ENCODE results near the gene MYRF. TPM values are rescaled to one million over a fixed set of nuclear protein-coding genes. Genes with fewer than 3 reads are reported as not detected.

MYRF gene
- total and polyA plus RNA-seq, 2 donors (not counting 1 experiment from before 2014, with no cell fraction given) = 0.27 to 0.34 TPM

- no peak for DNase-seq
- Histone ChIP-seq H3K4me1 (ENCODE audit: control insufficient read depth in 2 of 2, insufficient read depth in 2 of 2, low read length in 2 of 2) (peaks cover 0 to 4% of the 10 kb centered on the region in 2 donors), H2AFZ (ENCODE audit: insufficient read depth, low read depth, low read length, poor library complexity, severe bottlenecking) (no peak overlapping the region), H3K36me3 (replicated peaks in 1 of 2; ENCODE audit: control extremely low read depth in 1 of 2, control insufficient read depth in 1 of 2, extremely low read depth in 1 of 2, insufficient read depth in 2 of 2, low read length in 1 of 2) (no peaks in the 10 kb centered on the region), H3K79me2 (ENCODE audit: control insufficient read depth, insufficient read depth, low read length) (no peaks in the 10 kb centered on the region), H3K27ac (ENCODE audit: low read length in 2 of 2) (no peak overlapping the region), H3K27me3 (replicated peaks in 1 of 4; ENCODE audit: control extremely low read depth in 1 of 4, control insufficient read depth in 3 of 4, insufficient read depth in 4 of 4, low read length in 3 of 4) (no peaks in the 10 kb centered on the region), H3K9me3 (ENCODE audit: control extremely low read depth in 1 of 3, control insufficient read depth in 2 of 3, insufficient read depth in 1 of 3, low read length in 2 of 3) (no peaks in the 10 kb centered on the region), H4K20me1 (ENCODE audit: control insufficient read depth, insufficient read depth, low read length, poor library complexity, severe bottlenecking) (no peaks in the 10 kb centered on the region), H3K4me3 (ENCODE audit: control extremely low read depth in 1 of 5, extremely low read depth in 1 of 5, insufficient read depth in 1 of 5, low read depth in 2 of 5, low read length in 4 of 5) (no peak overlapping the region), H3K4me2 (replicated peaks; ENCODE audit: low read depth, low read length, poor library complexity, severe bottlenecking) (no peak overlapping the region), H3K9ac (ENCODE audit: low read length) (no peak overlapping the region)
- intact Hi-C loops (cut with micrococcal nuclease) = no loop called here
- Mint-ChIP-seq H3K4me3 (no peak overlapping the region), H3K9me3 (ENCODE audit: insufficient read depth) (no peaks in the 10 kb centered on the region), H3K27me3 (no peaks in the 10 kb centered on the region), H3K4me1 (no peaks in the 10 kb centered on the region), H3K27ac (no peak overlapping the region)
- WGBS (ENCODE audit: insufficient coverage) = 95% methylated on average over 27 of the region's 33 CpGs
- ChIA-PET CTCF (no interaction called here), POLR2A (no interaction called here)
- TF ChIP-seq CTCF (IDR thresholded peaks at IDR 0.05) = no peak
- no peak for TF ChIP-seq EZH2 (IDR thresholded peaks at IDR 0.05; ENCODE audit: borderline replicate concordance, insufficient read depth, low read depth, low read length, poor library complexity, severe bottlenecking)
- ATAC-seq (ENCODE audit: low read depth) = no peak
Observed at GRCh38 chr11:61769169-61769920, 16.9 kb downstream of the MYRF start.

DNA sequence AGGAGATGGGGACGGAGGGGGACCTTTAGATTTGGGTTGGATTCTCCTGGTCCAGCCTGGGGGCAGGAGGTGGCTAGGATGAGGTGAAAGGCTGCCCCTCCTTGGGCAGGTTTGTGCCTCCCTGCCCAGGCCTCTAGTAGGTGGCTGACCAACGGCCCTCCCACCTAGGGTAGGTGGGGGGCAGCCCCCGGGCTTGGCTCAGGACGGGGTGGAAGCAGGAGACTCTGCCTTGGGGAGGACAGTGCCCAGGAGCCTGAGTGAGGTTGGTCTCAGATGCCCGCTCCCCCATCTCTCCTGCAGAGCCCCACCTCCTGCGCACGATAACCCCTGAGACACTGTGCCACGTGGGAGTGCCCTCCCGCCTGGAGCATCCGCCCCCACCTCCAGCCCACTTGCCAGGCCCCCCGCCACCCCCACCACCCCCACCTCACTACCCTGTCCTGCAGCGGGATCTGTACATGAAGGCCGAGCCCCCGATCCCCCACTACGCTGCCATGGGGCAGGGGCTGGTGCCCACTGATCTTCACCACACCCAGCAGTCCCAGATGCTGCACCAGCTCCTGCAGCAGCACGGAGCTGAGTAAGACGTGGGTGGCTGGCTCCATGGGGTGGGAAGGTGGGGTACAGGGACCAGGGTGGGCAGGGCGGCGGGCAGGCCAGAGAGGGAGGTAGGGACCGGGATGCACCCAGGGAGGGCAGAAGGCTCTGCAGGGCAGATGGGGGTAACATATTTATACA is 17.7 kb downstream of the MYRF start:
- H3K9me3 ChIP-seq (ENCODE audit: control extremely low read depth in 1 of 3, control insufficient read depth in 2 of 3, insufficient read depth in 1 of 3, low read length in 2 of 3) = no peaks in the 10 kb centered on the region
- H3K4me1 Mint-ChIP-seq = no peaks in the 10 kb centered on the region
- no peaks in the 10 kb centered on the region for H3K36me3 ChIP-seq (replicated peaks in 1 of 2; ENCODE audit: control extremely low read depth in 1 of 2, control insufficient read depth in 1 of 2, extremely low read depth in 1 of 2, insufficient read depth in 2 of 2, low read length in 1 of 2)
- no peak overlapping the region for H3K4me2 ChIP-seq (replicated peaks; ENCODE audit: low read depth, low read length, poor library complexity, severe bottlenecking)
- H3K27ac ChIP-seq (ENCODE audit: low read length in 2 of 2) = no peak overlapping the region
- no peaks in the 10 kb centered on the region for H4K20me1 ChIP-seq (ENCODE audit: control insufficient read depth, insufficient read depth, low read length, poor library complexity, severe bottlenecking)
- H3K4me1 ChIP-seq (ENCODE audit: control insufficient read depth in 2 of 2, insufficient read depth in 2 of 2, low read length in 2 of 2) = peaks cover 0 to 4% of the 10 kb centered on the region in 2 donors
- no peaks in the 10 kb centered on the region for H3K79me2 ChIP-seq (ENCODE audit: control insufficient read depth, insufficient read depth, low read length)
- intact Hi-C loops (cut with micrococcal nuclease) = no loop called here
- ATAC-seq (ENCODE audit: low read depth) (no peak), DNase-seq (no peak)
- H3K9me3 Mint-ChIP-seq (ENCODE audit: insufficient read depth) = no peaks in the 10 kb centered on the region
- 88% methylated on average over 6 of the region's 20 CpGs for WGBS (ENCODE audit: insufficient coverage)
- H3K4me3 ChIP-seq (ENCODE audit: control extremely low read depth in 1 of 5, extremely low read depth in 1 of 5, insufficient read depth in 1 of 5, low read depth in 2 of 5, low read length in 4 of 5) = no peak overlapping the region
- H3K4me3 Mint-ChIP-seq = no peak overlapping the region
- H2AFZ ChIP-seq (ENCODE audit: insufficient read depth, low read depth, low read length, poor library complexity, severe bottlenecking) = no peak overlapping the region
- TF ChIP-seq EZH2 (IDR thresholded peaks at IDR 0.05; ENCODE audit: borderline replicate concordance, insufficient read depth, low read depth, low read length, poor library complexity, severe bottlenecking) (no peak), CTCF (IDR thresholded peaks at IDR 0.05) (no peak)
- H3K27me3 ChIP-seq (replicated peaks in 1 of 4; ENCODE audit: control extremely low read depth in 1 of 4, control insufficient read depth in 3 of 4, insufficient read depth in 4 of 4, low read length in 3 of 4) = no peaks in the 10 kb centered on the region
- no peaks in the 10 kb centered on the region for H3K27me3 Mint-ChIP-seq
- H3K9ac ChIP-seq (ENCODE audit: low read length) = no peak overlapping the region
- ChIA-PET CTCF (no interaction called here), POLR2A (no interaction called here)
- no peak overlapping the region for H3K27ac Mint-ChIP-seq

Data from B cell (primary cell).